Measurements from ENCODE around the gene FGD5.

The FGD5 gene

DNA sequence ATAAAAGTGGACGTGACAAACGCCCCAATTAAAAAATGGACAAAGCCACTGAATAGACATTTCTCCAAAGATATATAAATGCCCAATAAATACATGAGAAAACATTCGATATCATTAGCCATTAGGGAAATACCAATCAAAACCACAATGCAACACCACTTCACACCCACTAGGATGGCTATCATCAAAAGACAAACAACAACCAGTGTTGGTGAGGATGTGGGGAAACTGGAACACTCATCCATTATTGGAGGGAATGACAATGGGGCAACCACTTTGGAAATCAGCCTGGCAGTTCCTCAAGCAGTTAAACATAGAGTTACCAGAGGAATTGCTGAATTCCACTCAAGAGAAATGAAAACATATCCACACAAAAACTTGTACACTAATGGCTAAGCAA is 32.4 kb upstream of the FGD5 start:
- Histone ChIP-seq H3K27me3 (ENCODE audit: control insufficient read depth, low read length) (peaks cover 11% of the 10 kb centered on the region), H3K9me3 (ENCODE audit: control insufficient read depth, insufficient read depth, low read length) (no peaks in the 10 kb centered on the region), H3K36me3 (ENCODE audit: control insufficient read depth, low read length) (no peaks in the 10 kb centered on the region), H3F3A (ENCODE audit: control insufficient read depth, insufficient read depth) (no peaks in the 10 kb centered on the region), H3K79me2 (ENCODE audit: control insufficient read depth, low read length) (no peaks in the 10 kb centered on the region), H3K9me2 (replicated peaks; ENCODE audit: control insufficient read depth, low read length) (no peaks in the 10 kb centered on the region), H4K20me1 (ENCODE audit: control insufficient read depth, insufficient read depth, low read depth, low read length) (no peaks in the 10 kb centered on the region), H3K27ac (ENCODE audit: low read depth, low read length) (no peak overlapping the region), H3K4me3 (ENCODE audit: low read length) (no peak overlapping the region), H3K4me2 (ENCODE audit: low read length) (no peak overlapping the region), H3K4me1 (ENCODE audit: control insufficient read depth, low read length) (no peaks in the 10 kb centered on the region)
- TF ChIP-seq EZH2phosphoT487 (IDR thresholded peaks at IDR 0.05; ENCODE audit: borderline replicate concordance, low read length) = no peak
- TF ChIP-seq, protein P1, sequence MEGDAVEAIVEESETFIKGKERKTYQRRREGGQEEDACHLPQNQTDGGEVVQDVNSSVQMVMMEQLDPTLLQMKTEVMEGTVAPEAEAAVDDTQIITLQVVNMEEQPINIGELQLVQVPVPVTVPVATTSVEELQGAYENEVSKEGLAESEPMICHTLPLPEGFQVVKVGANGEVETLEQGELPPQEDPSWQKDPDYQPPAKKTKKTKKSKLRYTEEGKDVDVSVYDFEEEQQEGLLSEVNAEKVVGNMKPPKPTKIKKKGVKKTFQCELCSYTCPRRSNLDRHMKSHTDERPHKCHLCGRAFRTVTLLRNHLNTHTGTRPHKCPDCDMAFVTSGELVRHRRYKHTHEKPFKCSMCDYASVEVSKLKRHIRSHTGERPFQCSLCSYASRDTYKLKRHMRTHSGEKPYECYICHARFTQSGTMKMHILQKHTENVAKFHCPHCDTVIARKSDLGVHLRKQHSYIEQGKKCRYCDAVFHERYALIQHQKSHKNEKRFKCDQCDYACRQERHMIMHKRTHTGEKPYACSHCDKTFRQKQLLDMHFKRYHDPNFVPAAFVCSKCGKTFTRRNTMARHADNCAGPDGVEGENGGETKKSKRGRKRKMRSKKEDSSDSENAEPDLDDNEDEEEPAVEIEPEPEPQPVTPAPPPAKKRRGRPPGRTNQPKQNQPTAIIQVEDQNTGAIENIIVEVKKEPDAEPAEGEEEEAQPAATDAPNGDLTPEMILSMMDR (IDR thresholded peaks at IDR 0.05; ENCODE audit: low read depth, low read length, poor library complexity, severe bottlenecking) = no peak

DNA sequence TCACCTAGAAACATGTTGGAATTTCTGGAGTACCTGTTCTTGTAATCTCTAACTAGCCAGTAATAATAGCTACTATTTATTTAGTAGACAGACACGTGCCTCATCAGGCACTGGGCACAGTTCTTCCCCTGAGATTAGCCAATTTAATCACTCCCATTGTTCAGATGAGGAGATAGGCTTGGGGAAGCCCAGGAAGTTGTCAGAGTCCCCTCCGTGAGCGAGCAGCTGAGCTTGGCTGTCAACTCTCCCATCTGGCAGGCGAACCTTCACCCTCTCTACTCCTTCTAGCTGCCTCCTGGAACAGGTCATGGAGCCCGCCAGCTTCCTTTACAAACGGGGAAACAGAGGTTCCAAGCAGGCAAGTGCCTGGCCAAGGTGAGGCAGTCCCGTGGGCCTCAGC is 31.1 kb upstream of the FGD5 start:
- TF ChIP-seq EZH2phosphoT487 (IDR thresholded peaks at IDR 0.05; ENCODE audit: borderline replicate concordance, low read length) = no peak
- TF ChIP-seq, protein P1 (IDR thresholded peaks at IDR 0.05; ENCODE audit: low read depth, low read length, poor library complexity, severe bottlenecking) = no peak
- H3K79me2 ChIP-seq (ENCODE audit: control insufficient read depth, low read length) = no peaks in the 10 kb centered on the region
- no peak overlapping the region for H3K27ac ChIP-seq (ENCODE audit: low read depth, low read length)
- no peak overlapping the region for H3K4me3 ChIP-seq (ENCODE audit: low read length)
- H3K36me3 ChIP-seq (ENCODE audit: control insufficient read depth, low read length) = no peaks in the 10 kb centered on the region
- H3K4me2 ChIP-seq (ENCODE audit: low read length) = no peak overlapping the region
- H3K4me1 ChIP-seq (ENCODE audit: control insufficient read depth, low read length) = no peaks in the 10 kb centered on the region
- H3K9me3 ChIP-seq (ENCODE audit: control insufficient read depth, insufficient read depth, low read length) = no peaks in the 10 kb centered on the region
- peaks cover 13% of the 10 kb centered on the region for H3K27me3 ChIP-seq (ENCODE audit: control insufficient read depth, low read length)
- no peaks in the 10 kb centered on the region for H3F3A ChIP-seq (ENCODE audit: control insufficient read depth, insufficient read depth)
- H3K9me2 ChIP-seq (replicated peaks; ENCODE audit: control insufficient read depth, low read length) = no peaks in the 10 kb centered on the region
- no peaks in the 10 kb centered on the region for H4K20me1 ChIP-seq (ENCODE audit: control insufficient read depth, insufficient read depth, low read depth, low read length)

DNA sequence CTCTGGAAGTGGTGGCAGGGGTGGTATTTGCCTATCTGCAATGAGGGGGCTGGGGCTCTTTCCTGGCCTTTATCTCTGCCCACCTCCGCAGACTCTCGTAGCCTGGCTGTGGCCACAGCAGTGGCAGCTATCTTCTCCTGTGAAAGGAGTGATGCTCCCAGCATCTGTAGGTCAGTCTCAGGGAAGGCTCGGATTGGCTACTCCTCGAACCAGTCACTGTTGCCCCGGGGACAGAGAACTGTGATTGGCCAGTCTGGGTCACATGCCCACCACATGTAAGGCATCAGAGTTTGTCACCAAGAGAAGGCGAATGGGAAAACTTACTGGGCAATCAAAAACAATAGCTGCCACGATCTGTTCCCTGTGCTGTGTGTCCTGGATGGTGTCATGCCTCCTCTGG is 30.1 kb upstream of the FGD5 start:
- TF ChIP-seq, protein P1 (IDR thresholded peaks at IDR 0.05; ENCODE audit: low read depth, low read length, poor library complexity, severe bottlenecking) = no peak
- TF ChIP-seq EZH2phosphoT487 (IDR thresholded peaks at IDR 0.05; ENCODE audit: borderline replicate concordance, low read length) = no peak
- Histone ChIP-seq H3K9me3 (ENCODE audit: control insufficient read depth, insufficient read depth, low read length) (no peaks in the 10 kb centered on the region), H3K27ac (ENCODE audit: low read depth, low read length) (no peak overlapping the region), H3F3A (ENCODE audit: control insufficient read depth, insufficient read depth) (no peaks in the 10 kb centered on the region), H3K4me3 (ENCODE audit: low read length) (no peak overlapping the region), H3K4me1 (ENCODE audit: control insufficient read depth, low read length) (no peaks in the 10 kb centered on the region), H4K20me1 (ENCODE audit: control insufficient read depth, insufficient read depth, low read depth, low read length) (no peaks in the 10 kb centered on the region), H3K27me3 (ENCODE audit: control insufficient read depth, low read length) (peaks cover 13% of the 10 kb centered on the region), H3K4me2 (ENCODE audit: low read length) (no peak overlapping the region), H3K36me3 (ENCODE audit: control insufficient read depth, low read length) (no peaks in the 10 kb centered on the region), H3K79me2 (ENCODE audit: control insufficient read depth, low read length) (no peaks in the 10 kb centered on the region), H3K9me2 (replicated peaks; ENCODE audit: control insufficient read depth, low read length) (no peaks in the 10 kb centered on the region)

DNA sequence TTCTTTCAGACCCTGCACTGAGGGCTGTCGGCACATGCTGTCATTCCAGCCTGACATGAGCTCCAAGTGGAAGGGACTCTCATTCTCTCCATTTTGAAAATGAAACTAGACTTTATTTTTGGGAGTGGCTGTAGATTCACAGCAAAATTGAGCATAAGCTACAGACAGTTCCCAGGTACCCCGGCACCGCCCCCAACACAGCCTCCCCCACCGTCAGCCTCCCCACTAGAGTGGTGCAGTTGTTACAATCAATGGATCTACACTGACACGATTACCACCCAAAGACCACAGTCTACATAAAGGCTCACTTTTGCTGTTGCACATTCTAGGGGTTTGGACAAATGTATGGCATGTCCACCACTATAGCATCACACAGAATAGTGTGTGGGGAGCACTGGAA is 29.5 kb upstream of the FGD5 start:
- Histone ChIP-seq H3K4me2 (ENCODE audit: low read length) (no peak overlapping the region), H3F3A (ENCODE audit: control insufficient read depth, insufficient read depth) (no peaks in the 10 kb centered on the region), H3K36me3 (ENCODE audit: control insufficient read depth, low read length) (no peaks in the 10 kb centered on the region), H3K9me3 (ENCODE audit: control insufficient read depth, insufficient read depth, low read length) (no peaks in the 10 kb centered on the region), H4K20me1 (ENCODE audit: control insufficient read depth, insufficient read depth, low read depth, low read length) (no peaks in the 10 kb centered on the region), H3K79me2 (ENCODE audit: control insufficient read depth, low read length) (no peaks in the 10 kb centered on the region), H3K27me3 (ENCODE audit: control insufficient read depth, low read length) (peaks cover 17% of the 10 kb centered on the region), H3K4me3 (ENCODE audit: low read length) (no peak overlapping the region), H3K9me2 (replicated peaks; ENCODE audit: control insufficient read depth, low read length) (no peaks in the 10 kb centered on the region), H3K4me1 (ENCODE audit: control insufficient read depth, low read length) (no peaks in the 10 kb centered on the region), H3K27ac (ENCODE audit: low read depth, low read length) (no peak overlapping the region)
- TF ChIP-seq, protein P1 (IDR thresholded peaks at IDR 0.05; ENCODE audit: low read depth, low read length, poor library complexity, severe bottlenecking) = no peak
- no peak for TF ChIP-seq EZH2phosphoT487 (IDR thresholded peaks at IDR 0.05; ENCODE audit: borderline replicate concordance, low read length)
